Activated CD4-positive, CD25-positive, alpha-beta regulatory T cell treated with anti-CD3 and anti-CD28 coated beads, Interleukin-2, amount 50 U/mL, for 24 hours (primary cell): Measurements from ENCODE around the gene WDR45.
A peak's percentile ranks its signal among the peaks of the same experiment; 100 is the strongest.
"Not testable (repeated sequence)": the region's sequence is repeated elsewhere in the genome, so short reads cannot be mapped to it uniquely, and the experiment has no call there.

Experiments used
- ATAC-seq, 2 donors: fragments of 150-1000 bp; cut with Tn5 transposase; one replicate each; pipeline ENCODE4 v1.10.0; 2021; ENCODE audit warnings: mild to moderate bottlenecking in 1 of 2, moderate library complexity in 1 of 2

WDR45 gene

GRCh38 chrX:49079489-49080428, at the start of gene WDR45:
Gene WDR45, minus strand, starts transcription at chrX:49079887. Its CDS starts 1,792 bp downstream, at chrX:49078095.
- ATAC-seq = peak; percentile 80

GRCh38 chrX:49129427-49129826, 49.7 kb upstream of the WDR45 start:
- no peak for ATAC-seq

GRCh38 chrX:49127742-49128258, 48.1 kb upstream of the WDR45 start:
- not testable (repeated sequence) for ATAC-seq

DNA sequence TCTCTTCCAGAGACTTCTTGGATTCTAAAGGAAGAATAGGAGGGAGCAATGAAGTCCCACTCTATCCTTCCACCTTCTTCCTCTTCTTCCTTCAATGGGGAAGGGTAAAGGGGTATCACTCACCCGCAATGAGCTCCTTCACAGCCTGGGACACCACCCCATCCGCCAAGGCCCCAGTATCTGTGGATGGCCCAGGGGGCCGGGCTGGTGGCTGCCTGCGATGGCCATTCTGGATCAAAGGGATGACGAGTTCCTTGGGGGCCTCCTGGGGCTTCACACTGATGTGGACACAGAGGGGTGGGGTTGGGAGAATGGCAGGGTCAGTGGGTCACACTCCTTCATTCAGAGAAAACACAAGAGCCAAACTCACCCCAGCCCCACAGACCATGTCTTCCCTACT, 42.8 kb upstream of the WDR45 start:
- no peak for ATAC-seq

GRCh38 chrX:49120091-49120490, 40.4 kb upstream of the WDR45 start:
- ATAC-seq = no peak

GRCh38 chrX:49117581-49117980, 37.9 kb upstream of the WDR45 start:
- ATAC-seq = no peak

DNA sequence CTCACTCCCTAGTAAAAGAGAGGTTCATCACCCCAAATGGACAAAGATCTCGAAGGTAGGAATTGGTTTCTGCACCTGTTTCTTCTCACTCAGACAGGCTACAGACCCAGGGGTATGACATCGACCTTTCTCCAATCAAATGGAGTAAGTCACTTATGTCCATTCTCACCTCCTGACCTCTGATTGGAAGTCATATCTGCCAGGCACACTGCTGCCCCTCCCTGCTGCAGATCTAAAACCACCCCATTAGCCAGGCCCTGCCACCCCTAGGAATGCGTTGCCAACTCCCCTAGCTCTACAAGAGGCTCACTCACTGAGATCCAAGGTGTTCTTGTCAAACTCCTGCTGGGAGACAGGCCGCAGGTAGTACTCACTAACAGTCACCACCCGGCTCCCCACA, 37.0 kb upstream of the WDR45 start:
- no peak for ATAC-seq

DNA sequence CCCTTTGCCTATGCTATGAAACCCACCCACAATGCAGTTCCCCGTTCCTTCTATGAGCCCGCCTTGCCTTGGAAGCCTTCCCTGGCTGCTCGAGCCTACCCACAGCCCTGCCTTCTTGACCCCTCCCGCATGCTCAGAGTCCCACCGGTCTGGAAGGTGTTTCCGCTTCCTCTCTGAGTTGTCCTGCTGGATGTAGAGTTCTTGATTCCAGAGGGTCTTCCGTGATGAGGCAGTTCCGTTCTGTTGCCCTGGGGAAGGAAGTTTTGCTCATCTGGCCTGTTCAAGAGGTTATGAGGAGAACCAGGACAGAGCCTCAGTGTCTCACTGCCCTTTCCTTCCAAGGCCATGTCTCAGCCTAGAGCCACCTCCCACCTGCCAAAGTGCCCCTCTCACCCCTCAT, 36.4 kb upstream of the WDR45 start:
- ATAC-seq = no peak

DNA sequence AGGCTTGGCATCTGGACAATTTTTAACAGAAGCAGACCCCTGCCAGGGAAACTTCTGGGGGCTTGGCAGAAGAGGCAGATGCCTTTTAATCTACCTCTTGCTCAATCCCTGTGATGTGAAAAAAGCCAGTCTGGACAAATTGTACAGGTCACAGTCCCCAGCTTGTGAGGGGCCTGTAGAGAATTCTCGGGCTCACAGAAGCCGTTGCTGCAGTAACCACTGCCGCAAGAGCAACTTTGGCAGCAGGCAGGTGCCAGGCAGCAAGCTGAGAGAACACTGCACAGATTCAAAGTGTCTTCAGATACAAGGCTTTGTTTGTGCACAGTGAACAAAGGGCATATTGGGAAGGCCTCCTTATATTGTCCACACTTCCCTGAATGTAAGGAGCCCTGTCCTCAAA, 32.1 kb upstream of the WDR45 start:
- ATAC-seq = no peak

DNA sequence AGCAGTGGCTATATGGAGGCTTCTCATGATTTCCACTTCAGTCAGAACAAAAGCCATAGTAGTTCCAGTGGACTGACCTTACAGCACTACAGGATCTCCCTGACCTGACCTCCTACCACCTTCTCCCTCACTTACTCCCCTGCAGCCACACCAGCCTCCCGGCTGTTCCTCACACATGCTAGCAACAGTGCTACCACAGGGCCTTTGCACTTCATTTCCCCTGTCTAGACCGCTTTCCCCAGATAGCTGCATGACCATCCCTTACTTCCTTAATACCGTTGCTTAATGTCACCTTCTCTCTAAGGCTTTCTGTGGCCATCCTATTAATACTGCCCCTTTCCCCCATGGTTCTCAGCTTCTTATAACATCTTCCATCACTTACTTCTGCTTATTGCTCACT, 30.7 kb upstream of the WDR45 start:
- ATAC-seq = no peak

- ATAC-seq = no peak
Observed at GRCh38 chrX:49108641-49109040, 29.0 kb upstream of the WDR45 start.

- no peak for ATAC-seq
Observed at GRCh38 chrX:49106930-49107329, 27.2 kb upstream of the WDR45 start.

DNA sequence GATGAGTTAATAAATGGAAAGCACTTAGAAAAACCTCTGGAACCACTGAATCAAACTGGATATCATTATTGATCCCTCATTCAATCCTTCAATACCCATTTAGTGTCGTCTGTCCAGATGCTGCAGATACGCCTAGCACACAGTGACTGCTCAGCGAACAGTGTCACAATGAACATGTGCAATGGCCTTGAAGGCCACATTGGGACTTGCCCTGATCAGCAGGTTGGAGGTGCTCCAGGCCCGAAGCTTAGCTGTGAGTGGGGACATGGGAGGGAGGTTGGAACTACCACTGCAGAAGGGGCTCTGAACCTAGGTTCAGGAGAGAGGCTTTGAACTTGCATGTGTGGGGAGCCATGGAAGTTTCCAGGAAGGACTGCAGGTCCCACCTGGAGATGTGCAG, 26.6 kb upstream of the WDR45 start:
- ATAC-seq = no peak

DNA sequence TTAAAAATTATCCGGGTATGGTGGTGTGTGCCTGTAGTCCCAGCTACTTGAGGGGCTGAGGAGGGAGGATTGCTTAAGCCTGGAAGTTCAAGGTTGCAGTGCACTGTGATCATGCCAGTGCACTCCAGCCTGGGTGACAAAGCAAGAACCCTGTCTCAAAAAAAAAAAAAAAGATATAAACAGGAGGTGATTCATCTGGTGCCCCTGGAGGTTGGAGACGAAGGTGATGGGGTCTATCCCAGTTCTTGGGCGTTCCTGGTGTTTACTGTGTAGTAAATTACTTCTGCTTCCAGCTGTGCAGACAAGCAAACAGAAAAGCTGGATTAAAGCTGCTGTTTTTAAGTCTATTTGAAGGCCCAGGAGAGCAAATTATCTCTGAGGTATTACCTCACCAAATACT, 23.9 kb upstream of the WDR45 start:
- ATAC-seq = no peak

- no peak for ATAC-seq
Observed at GRCh38 chrX:49102190-49102589, 22.5 kb upstream of the WDR45 start.

- ATAC-seq = no peak
Observed at GRCh38 chrX:49101629-49101984, 21.9 kb upstream of the WDR45 start.

GRCh38 chrX:49100704-49101628, 21.3 kb upstream of the WDR45 start:
- peak; percentile 97 to 98 for ATAC-seq

- no peak for ATAC-seq
Observed at GRCh38 chrX:49096419-49096818, 16.7 kb upstream of the WDR45 start.

DNA sequence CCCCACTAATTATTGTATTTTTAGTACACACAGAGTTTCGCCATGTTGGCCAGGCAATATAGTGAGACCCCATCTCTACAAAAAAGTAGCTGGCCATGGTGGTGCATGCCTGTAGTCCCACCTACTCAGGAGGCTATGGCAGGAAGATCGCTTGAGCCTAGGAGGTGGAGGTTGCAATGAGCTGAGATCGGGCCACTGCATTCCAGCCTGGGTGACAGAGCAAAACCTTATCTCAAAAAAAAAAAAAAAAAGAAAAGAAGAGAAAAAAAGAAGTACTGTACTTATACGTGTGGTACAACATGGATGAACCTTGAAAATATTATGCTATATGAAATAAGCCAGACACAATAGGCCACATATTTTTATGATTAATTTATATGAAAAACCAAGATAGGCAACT, 9.9 kb upstream of the WDR45 start:
- no peak for ATAC-seq

- no peak for ATAC-seq
Observed at GRCh38 chrX:49082271-49082871, 2.7 kb upstream of the WDR45 start.

- no peak for ATAC-seq
Observed at GRCh38 chrX:49077941-49078340, 1.7 kb downstream of the WDR45 start.

DNA sequence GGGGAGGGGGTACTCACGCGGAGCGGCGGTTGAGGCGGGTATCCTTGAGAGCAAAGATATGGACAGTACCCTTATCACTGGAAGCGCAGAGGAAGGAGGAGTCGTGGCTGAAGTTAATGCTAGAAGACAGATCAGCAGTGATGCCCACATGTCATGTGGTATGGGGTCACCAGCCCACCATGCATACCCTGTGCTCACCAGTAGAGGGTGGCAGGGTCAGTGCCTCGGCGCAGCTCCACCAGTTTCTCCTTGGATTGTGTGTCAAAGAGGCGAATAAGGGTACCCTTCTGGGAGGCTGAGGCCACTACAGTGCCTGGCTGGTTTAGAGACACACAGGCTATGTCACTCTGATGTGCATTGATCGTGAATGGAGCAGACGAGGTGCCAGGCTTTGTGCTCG, 4.3 kb downstream of the WDR45 start:
- ATAC-seq = no peak
